ENCODE results near the gene LST1.
"Not testable (repeated sequence)": the region's sequence is repeated elsewhere in the genome, so short reads cannot be mapped to it uniquely, and the experiment has no call there.

The LST1 gene

DNA sequence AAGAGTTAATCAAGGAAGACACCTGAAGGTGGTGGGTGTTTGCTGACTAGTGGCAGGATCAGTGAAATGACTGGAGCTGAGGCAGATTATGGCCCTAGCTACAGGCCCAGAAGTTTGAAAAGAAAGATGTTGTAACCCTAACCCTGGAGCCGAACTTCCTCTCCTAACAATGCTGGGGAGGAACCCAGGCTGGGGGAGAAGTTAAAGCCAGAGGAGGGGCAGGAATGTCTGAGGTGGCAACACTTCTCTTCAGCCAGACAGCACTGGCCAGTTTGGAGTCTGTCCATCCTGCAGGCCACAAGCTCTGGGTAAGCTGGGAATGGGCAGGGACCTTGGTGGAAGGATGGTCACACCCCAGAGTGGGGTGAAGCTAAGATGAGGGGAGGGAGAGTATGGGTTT, at the start of gene LST1:
Gene LST1 (plus strand): TSS at position 270 of the 400 bp plus-strand sequence. CDS start 1,023 bp downstream, outside the sequence.
- no peak for DNase-seq (ENCODE audit: low read depth, low spot score)

DNA sequence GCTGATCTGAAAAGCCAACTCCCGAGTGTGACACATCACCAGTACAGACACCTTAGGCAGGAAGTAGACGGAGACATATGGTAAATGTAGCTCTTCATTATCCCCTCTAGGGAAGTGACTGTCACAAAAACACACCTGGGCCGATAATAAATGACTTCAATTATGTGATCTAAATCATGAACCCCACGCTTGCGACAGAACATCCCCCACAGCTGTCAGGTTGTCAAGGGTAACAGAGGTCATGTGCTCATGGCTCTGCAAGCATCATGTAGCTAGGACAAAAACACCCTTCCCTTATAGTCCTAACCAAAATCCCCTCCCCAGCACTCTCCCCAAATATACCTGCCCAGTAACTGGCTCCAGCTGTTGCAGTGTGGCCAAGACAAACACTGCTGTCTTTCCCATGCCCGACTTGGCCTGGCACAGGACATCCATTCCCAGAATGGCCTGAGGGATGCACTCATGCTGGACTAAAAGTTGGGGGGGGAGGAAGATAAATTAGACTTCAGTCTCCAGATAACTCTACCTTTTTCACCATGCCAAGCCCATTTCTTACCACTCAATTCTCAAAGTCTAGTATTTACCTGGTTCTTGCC, 47.2 kb upstream of the LST1 start:
- no peak for DNase-seq (ENCODE audit: low read depth, low spot score)

DNA sequence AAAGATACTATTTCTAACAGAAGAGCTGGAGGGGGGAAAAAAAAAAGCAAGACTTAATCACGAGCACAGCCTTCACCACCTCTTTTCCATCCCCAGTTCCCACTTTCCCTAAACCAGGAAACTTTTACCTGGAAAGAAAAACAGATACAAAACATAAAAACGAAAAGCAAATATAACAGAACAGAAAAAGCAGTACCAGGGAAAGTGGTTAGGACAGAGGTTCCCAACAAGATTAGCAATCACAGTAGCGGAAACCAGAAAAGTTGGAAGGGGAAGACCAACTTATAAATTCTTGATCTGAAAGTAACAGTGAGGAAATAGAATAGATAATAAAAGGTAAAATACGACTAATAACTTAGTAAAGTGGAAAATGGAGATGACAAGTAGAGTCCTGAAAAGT, 45.4 kb upstream of the LST1 start:
- DNase-seq (ENCODE audit: low read depth, low spot score) = no peak

DNA sequence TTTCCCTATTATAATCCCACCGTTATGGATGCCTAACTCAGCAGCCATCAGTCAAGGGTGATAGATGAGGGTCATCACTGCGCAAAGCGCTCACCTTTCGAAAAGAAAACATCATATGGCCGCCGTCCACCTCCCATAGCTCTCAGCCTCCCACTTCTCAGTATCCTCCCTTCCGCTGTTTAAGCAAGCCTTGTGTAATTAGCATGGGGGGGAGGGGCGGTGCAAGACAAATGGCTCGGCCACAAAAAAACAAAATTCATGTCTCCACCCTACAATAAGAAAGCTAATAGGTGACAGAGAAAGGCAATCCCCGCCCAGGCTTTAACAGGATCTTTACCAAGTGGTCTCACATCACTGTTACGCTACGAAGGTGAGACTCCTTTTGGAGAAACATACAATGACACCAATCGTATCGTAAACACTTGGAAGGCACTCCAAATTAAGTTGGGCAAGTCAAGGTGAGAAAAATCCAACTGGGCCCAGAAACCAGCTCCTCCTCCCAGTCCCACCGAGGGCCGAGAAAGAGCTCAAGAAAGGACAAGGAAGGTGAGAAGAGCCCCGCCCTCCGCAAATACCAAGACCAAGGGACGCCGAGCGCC, 44.9 kb upstream of the LST1 start:
- DNase-seq (ENCODE audit: low read depth, low spot score) = no peak

DNA sequence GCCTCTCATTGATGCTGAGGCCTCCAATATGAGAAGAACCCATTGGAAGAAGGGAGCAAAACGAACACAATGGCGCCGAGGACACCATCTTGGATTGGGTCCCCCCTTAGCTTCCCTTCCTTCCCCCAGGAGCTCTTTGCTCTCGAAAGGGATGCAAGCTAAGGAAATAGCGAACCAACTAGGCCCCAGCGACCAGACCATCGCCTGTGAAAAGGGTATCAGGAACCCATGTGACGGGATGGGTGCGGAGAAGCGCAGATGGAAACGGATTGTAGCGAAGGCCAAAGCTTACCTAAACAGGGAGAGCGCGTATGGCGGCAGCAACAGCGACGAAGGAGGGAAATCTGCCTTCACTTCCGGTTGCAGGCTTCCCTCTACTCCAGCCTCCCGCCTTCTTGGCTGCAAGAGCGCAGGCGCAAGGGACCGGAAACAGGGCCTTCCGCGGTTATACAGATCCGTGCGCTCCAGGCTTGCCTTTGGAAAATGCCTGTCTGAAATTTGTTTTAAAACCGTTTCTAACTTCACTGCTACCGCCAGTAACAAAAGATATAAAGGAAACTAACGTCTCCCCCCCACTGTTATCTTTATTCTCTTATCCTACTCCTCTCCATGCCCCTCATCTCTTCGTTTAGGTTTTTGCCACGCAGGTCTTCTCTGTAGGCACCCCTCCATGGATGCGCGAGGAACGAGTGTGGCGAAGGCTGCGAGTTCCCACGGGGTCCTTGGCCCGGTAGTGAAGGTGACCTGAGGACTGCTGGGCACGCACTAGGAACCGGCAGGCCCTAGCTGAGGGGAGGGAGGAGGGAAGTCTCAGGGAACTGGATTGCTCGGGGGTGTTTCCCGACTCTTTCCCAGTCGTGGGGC, 44.2 kb upstream of the LST1 start, which contains the start of gene DDX39B:
Gene DDX39B (minus strand): TSS at position 346 of the 864 bp plus-strand sequence. CDS start 1,471 bp downstream, outside the sequence.
- DNase-seq (ENCODE audit: low read depth, low spot score) = peak; percentile 94

DNA sequence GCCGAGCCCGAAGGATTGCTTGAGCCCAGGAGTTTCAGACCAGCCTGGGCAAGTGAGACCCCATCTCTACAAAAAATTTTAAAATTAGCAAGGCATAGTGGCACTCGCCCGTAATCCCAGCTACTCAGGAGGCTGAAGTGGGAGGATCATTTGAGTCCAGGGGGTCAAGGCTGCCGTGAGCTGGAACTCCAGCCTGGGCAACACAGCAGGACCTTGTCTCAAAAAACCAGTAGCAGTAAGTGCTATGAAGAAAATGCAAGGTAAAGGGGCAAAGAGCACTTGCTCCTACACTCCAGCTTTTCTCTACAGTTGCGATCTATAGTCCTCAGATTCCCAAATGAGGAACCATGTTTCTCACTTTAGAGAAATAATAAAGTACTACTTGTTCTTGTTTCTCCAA, 42.4 kb upstream of the LST1 start:
- DNase-seq (ENCODE audit: low read depth, low spot score) = no peak

DNA sequence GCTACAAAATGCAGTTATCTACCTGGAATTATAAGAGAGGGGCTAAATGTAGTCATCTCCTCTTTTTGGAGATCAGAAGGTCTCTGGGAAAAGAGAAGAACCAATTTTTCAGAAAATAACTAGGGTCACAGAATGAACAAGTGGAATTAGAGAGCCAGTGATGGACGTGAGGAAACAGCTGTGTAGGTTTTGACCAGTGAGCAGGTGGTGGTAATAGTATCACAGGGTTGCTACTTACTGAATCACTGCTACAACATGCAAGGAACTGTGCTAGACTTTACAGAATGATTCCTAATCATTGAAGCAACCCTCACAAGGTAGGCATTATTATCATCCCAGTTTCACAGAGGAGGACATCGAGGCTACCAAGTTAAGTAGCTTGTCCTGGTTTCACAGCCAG, 41.4 kb upstream of the LST1 start:
- DNase-seq (ENCODE audit: low read depth, low spot score) = no peak

DNA sequence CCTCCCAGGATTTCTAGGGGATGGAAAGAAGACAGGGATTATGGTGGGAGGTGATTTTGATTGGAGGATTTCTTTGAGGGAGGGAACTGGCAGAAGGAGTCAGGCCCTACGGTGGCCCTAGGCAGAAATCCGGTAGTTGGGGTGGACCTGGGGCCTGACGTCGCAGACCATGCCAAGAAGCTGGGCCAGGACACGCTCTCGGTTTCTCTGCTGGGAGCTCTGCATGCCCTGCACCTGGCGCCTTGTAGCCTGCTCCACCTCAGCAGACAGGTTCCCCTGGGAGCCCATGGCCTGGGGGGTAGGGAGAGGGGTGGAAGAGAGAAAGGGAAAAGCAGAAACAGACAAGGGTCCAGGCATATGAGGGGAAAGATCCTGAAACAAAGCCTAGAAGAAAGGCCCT, 40.8 kb upstream of the LST1 start:
- DNase-seq (ENCODE audit: low read depth, low spot score) = no peak

DNA sequence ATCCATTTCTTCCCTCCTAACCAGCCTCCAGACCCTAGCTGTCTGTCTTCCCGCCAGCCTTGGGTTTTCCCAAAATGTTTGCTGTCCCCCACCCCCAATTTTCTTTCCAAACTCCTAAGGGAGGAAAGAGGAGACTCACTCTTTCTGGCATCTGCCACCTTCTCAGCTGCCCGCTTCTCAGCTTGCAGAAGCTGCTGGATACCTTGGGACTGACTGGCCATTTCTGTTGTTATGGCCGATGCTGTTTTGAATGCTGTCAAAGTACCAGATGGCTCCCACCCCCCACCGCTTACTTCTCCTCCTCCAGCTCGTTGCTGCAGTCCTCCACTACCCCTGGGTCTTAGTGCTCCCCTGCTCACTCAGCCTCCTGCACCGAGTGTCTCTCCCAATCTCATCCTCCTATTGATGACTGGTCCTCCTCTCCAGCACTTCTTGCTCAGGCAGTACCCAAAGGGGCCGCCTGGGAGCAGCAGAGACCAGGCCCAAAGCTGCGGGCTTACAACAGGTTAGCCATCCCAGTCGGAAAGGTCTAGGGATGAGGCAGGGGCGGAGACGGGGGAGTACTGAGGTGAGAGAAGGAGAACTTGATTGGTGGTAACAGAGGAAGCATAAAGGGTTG, 39.6 kb upstream of the LST1 start, which contains the start of gene ATP6V1G2:
Gene ATP6V1G2 (minus strand): TSS at position 270 of the 619 bp plus-strand sequence. CDS start 49 bp downstream, at position 221.
- peak; percentile 91 for DNase-seq (ENCODE audit: low read depth, low spot score)

DNA sequence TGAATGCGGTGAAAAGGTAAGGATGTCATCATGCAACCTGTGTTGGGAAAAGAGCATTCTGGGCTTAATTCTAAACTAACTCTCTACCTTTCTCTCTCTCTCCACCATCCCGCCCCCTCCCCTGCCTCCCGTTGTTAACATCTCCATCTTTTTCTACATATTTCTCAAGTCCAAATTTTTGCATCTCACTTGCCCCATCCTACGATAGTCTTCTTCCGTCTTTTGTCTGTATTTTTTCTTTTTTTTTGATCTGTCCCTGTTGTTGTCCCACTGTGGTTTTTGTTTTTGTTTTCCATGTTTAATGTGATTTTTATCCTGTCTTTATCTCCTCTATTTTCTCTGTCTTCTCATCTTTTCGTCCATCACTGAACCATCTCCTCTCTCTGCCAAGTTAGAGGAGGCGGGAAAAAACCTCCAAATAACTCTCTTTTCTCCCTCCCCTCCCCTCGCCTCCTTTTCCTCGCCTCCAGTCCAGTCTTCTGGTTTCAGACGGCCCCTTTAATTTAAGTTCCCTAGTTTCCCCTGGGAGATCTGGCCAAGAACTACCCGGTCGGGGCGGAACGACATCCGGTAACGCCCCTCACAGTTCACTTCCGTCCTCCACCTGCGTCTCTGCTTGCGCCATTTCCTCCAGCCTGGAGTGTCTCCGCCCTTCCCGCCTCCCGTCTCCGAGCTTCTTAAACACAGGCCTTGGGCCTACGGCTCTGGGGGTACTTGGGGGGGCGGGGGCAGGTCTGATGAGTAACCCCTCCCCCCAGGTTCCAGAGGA, 38.9 kb upstream of the LST1 start, which contains the start of gene NFKBIL1:
Gene NFKBIL1 (plus strand): TSS at position 651 of the 769 bp plus-strand sequence. CDS start 87 bp downstream, at position 738.
- peak; percentile 94 for DNase-seq (ENCODE audit: low read depth, low spot score)

DNA sequence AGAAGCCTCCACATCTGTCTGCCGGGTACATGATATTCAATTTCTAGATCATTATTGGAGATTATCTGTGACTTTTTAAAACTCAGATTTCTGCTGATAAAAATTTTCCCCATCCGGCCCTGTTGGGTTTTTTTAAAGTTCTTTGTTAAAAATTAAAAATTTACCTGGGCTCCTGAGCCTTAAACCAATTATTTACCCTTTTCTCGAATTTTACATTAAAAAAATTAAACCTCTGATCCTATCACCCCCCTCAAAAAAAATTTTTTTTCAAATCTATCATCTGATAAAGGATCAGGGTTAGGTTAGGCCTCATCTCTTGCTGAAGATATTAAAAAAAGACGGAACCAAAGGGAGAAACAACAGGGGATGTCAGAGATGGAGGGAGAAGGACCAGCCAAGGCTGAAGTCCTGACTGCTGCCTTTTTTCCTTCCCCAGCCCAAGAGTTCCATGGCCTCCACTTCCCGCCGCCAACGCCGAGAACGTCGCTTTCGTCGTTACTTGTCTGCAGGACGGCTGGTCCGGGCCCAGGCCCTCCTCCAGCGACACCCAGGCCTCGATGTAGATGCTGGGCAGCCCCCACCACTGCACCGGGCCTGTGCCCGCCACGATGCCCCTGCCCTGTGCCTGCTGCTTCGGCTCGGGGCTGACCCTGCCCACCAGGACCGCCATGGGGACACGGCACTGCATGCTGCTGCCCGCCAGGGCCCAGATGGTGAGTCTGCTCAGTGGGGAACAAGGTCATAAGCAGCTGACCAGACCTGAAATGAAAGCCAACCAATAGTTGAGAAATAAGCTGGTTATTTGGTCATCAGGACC, 38.1 kb upstream of the LST1 start:
- no peak for DNase-seq (ENCODE audit: low read depth, low spot score)

DNA sequence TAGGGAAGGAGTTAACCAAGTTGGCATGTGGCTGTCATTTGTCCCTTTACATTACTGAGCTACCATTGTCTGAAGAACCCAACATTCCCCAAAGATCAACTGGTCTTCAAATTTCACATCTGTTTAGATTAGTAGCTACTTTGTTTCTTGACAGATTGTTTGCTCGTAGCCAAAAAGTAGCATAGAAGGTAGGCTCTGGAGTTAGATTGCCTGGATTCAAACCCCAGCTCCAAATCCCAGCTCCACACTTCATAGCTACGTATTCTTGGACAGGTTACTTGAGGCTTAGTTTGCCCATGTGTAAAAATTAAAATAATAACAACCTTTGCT, 37.6 kb upstream of the LST1 start:
- DNase-seq (ENCODE audit: low read depth, low spot score) = no peak

DNA sequence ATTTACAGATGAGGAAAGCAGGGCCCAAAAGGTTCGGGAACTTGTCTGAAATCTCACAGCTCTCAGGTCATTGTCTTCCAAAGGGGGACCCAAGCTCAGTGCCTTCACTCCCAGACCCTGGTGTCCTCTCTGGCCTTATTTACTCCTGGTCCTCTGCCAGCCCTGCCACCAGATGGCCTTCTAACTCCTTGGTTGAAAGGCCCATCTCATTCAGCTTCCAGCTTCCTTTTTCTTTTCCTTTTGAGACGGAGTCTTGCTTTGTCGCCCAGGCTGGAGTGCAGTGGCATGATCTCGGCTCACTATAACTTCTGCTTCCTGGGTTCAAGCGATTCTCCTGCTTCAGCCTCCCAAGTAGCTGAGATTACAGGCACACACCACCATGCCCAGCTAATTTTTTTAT, 34.7 kb upstream of the LST1 start:
- not testable (repeated sequence) for DNase-seq (ENCODE audit: low read depth, low spot score)

DNA sequence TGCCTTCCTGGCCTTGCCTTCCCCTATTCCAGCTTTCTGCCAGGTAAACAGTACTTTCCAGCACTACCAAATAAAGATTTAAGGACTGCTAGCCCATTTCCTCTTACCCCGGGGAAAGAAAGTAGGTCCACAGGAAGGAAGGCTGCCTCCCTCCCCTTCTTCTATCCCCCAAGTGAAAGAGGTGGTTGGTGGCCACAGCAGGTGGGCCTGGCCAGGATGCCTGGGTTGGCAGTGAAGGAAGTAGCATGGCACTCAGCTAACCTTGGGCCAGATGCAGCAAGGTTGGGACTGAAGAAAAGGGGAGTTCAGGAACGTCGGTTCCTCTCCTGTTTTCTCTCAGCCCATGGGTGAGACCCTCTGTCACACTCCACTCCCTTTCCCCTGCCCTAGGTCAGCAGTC, 29.8 kb upstream of the LST1 start:
- no peak for DNase-seq (ENCODE audit: low read depth, low spot score)

DNA sequence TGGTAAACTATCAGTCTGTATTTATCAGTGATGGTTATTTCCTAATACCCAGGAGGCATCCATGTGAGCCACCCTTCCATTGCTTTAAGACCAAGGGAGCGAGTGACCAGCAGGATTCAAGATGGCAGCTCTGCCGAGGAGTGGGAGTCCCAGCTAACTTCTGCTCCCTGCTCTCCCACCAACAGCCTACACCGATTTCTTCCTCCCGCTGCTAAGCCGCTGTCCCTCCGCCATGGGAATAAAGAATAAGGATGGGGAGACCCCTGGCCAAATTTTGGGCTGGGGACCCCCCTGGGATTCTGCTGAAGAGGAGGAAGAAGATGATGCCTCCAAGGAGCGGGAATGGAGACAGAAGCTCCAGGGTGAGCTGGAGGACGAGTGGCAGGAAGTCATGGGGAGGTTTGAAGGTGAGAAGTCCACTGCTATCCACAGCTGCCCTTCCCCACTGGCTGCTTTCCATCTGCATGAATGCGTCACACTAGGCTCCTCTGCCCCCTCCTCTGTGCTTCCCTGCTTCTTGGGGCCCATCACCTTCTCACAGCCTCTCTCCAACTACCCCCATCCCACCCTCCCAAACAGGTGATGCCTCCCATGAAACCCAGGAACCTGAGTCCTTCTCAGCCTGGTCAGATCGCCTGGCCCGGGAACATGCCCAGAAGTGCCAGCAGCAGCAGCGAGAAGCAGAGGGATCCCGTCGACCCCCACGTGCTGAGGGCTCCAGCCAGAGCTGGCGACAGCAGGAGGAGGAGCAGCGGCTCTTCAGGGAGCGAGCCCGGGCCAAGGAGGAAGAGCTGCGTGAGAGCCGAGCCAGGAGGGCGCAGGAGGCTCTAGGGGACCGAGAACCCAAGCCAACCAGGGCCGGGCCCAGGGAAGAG, 28.4 kb upstream of the LST1 start:
- DNase-seq (ENCODE audit: low read depth, low spot score) = no peak

DNA sequence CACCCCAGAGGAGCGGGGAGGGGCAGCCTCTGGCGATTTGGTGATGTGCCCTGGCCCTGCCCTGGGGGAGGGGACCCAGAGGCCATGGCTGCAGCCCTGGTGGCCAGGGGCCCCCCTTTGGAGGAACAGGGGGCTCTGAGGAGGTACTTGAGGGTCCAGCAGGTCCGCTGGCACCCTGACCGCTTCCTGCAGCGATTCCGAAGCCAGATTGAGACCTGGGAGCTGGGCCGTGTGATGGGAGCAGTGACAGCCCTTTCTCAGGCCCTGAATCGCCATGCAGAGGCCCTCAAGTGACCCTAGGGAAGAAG, 27.8 kb upstream of the LST1 start:
- no peak for DNase-seq (ENCODE audit: low read depth, low spot score)

DNA sequence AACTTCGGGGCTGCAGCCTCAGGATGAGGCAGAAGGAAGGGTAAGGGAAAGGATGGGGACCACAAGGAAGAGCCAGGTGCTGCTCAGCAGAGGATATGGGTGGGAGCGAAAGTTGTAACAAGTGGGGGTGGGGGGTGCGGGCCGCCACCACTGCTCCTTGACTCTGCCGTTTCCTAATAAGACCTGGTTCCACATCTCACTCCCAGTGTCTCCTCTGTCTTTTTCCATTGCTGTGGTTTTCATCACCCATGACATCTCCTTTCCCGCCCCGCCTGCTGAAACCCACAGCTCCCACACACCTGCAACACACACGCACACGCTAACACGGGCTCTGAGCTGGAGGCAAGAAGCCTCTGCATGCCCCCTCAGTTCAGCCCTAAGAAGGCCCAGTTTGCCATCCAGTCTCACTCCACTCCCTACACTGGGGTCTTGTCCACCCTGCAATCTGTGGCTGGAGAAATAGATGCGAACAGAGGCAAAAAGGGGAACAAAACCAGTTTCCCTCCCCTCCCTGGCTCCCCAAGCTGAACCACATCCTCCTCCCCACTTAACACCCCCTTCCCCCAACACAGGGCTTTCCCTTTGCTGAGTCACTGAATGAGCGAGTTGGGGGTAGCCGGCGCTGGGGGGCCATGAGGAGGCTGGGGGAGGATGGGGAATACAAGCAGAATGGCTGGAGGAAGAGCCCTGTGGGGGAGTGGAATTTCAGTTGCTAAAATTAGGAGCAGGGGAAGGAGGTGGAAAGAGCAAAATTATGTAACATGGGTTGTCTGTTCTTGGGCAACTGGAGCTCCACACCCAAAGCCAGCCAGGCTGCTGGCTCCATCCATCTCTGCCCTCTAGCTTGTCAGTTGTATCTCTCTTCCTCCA, 27.2 kb upstream of the LST1 start:
- DNase-seq (ENCODE audit: low read depth, low spot score) = no peak

DNA sequence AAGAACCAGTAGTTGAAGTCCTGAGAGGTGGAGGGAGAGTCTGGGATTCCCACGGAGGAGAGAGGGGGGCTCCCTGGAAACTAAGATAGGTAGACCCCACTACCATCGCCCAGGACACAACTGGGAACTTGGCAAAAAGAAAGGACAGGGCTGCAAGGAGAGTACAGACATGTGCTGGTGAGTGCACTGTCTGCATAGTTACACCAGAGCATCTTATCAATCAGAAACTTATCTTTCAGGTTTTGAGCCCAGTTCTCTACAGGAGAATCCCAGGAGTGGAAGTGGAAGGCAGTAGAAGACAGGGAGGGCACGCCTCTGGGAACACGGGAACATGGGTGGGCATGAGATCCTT, 26.5 kb upstream of the LST1 start:
- DNase-seq (ENCODE audit: low read depth, low spot score) = no peak
